Activated CD4-positive, alpha-beta T cell treated with anti-CD3 and anti-CD28 coated beads, Interleukin-2, amount 50 U/mL, for 48 hours (primary cell): ENCODE data around the gene SYT6.
"Not testable (repeated sequence)": the region's sequence is repeated elsewhere in the genome, so short reads cannot be mapped to it uniquely, and the experiment has no call there.

Experiments
- DNase-seq, 2 experiments: peaks; one replicate each; pipeline ENCODE4 v3.0.0-alpha.2; 2020

Gene SYT6

GRCh38 chr1:114091711-114092110, 62.0 kb downstream of the SYT6 start:
- DNase-seq = no peak

DNA sequence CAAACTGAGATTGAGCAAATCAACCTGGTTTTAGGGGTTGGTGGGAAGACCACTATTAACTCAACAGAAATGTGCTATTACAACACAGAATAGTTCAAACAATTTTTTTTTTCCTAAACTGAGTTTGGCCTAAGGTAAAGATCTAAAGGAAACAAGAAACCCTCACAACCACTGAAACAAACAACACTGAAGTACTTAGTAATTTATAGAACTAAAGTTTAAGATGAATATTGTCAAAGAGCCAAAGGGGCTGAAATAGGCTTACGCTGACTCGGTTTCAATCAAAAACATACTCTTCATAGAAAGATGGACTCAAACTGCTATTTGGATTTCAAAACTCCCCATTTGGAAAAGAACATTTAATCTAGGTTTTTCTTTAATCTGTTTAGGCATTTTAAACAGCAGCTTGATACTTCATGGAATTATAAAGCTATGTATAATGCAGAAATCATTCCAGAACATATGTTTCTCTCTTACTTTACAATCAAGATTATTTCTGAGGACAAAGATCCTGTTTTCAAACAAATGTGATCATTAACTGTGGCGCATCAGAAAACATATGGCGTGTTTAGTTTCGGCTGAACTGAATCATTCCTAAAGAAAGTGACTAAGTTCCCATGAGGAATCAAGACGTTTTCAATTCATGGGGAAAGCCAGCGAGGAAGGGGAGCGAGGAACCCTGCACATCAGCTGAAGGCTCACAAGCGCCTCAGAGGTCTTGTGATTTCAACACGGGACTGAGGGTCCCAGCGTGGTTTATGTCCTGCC, 62.7 kb downstream of the SYT6 start:
- DNase-seq = no peak

DNA sequence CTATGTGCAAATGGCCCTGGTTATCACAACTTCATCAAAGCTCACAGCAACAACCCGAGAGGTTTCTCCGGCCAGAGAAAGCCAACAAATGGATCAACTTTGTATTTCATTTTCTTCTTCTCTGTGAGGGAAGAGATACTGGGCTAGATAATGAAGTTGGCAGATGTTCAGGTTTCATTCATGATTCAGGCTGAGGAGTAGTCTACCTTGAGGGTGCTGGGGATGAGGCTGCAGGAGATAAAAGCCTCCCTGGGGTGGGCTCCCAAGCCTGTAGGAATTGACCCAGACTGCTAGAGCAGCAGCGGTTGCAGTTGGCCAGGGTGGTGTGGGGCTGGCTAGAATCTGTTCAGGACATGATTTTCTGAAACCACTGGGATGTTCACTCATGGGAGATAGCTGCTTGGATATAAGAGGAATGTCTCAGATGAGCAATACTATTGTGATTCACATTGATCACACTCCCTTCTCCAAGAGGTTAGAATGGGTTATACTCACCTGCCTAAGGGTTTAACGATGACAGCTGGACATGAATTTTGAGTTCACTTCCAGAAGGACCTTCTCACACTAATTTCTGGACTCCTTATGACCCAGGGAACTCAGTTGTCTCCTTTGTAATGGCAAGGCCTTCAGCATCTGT, 64.0 kb downstream of the SYT6 start:
- no peak for DNase-seq

GRCh38 chr1:114088392-114089299, 65.0 kb downstream of the SYT6 start:
- no peak for DNase-seq

DNA sequence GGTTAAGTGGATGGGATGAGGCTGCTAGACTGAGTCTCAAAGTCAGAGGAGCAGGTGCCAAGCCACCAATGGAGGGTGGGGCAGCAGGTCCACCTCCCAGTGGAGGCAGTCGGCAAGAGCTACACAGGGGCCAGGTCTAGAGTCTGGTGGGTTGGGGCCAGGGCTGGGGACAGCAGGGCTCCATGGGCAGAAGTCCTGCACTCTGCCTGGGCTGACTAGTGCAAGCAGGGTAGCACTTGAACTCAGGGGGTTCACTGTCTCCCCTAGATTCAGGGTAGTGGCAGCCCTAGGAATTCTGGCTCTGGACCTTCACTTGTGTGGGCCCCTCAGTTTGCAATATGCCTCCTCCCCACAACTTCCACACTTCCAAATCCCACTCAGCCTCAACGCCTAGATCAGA, 66.2 kb downstream of the SYT6 start:
- DNase-seq = no peak

GRCh38 chr1:114086601-114087368, 66.9 kb downstream of the SYT6 start:
- DNase-seq = no peak

DNA sequence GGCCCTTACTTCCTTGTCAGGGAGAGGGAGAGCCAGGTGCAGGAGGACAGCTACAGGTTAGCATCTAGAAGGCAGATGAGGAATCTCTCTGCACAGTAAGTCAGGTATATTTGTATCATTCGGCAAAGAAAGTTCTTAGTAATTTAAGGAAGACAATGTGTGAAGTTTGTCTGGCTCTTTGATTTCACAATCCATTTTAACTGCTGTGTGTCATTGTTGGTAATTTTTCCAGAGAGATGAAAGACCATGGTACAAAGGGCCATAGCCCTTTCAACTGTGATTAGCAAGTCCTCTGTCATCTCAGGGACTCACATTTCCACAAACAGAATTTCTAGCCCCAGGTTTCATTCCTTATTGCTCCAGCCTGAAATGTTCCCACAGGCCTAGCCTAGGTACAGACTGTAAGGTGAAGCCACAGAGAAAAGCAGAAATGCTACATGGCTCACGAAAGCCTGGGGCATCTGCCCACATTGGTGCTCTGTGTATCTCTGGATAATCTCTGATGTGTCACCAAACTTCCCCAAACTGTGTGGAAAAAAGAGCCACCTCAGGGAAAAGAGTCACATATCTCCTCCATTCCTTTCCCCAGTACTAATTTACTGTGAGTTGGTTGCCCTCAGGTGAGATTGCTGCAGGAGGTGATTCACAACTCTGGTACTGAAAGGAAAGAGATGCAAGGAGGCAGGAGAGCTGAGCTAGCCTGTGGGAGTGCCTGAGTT, 70.6 kb downstream of the SYT6 start:
- DNase-seq = no peak

- no peak for DNase-seq
Measured at GRCh38 chr1:114082304-114082630, 71.4 kb downstream of the SYT6 start.

- no peak for DNase-seq
Measured at GRCh38 chr1:114081437-114082303, 72.0 kb downstream of the SYT6 start.

- DNase-seq = no peak
Measured at GRCh38 chr1:114080511-114081436, 72.9 kb downstream of the SYT6 start.

DNA sequence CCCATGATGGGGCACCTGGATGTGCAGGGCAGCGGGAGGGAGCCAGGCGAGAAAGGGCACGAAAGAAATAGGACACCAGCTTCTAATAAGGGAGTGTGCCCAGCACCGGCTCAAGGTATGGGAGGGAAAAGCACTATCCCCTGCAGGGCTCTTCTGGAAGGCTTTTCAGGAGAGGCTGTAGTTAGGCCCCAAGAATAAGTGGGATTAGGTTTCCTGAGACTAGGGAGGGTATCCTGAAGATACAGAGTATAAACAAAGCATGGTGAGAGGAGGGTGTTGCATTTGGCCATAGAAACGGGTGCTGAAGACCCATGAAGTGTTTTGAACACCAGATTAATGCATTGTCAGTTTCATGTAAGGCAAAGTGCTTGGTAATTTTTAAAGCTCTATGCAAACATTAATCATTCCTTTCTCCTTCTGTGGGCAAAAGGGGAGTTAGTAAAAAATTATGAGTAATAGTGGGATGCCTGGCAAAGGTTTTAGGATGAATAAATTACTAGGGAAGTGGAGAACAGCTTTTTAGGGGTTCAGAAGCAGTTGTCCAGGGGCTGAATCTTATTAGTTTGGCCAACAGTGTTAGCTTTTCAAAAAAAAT, 74.0 kb downstream of the SYT6 start:
- DNase-seq = no peak

GRCh38 chr1:114078116-114078515, 75.6 kb downstream of the SYT6 start:
- DNase-seq = no peak

- no peak for DNase-seq
Measured at GRCh38 chr1:114077188-114077587, 76.5 kb downstream of the SYT6 start.

GRCh38 chr1:114076308-114076707, 77.4 kb downstream of the SYT6 start:
- no peak for DNase-seq

DNA sequence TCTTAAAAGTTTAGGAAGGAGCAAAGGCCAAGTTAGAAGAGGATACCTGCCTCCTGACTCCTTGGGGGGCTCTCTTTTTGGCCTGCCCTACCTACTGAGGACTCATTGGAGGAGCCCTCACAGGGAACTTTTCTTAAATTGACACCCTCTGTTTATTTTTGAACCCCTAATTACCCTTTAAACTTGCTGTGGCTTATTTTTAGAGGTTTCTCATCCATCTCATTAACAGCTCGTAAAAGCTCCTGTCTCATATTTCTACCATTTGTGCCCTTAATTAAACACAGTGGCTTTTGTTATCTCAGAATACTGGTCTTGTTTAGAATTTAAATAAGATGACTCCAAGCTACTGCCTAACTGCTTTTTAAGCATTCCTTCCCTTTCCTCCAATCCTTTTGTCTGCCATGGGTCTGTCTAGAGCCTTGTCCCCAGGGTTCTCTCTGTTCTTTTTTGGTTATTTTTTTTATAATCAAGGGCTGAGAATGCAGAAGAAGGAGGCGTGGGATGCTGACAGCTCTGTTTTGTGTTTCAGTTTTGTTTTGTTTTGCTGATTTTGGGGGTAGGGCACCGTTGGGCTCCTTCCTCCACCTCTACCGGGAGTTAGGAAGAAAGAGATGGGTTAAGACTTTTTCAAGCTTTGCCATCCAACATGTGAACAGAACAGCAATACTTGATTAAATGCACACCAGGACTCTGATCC, 78.0 kb downstream of the SYT6 start:
- DNase-seq = no peak

DNA sequence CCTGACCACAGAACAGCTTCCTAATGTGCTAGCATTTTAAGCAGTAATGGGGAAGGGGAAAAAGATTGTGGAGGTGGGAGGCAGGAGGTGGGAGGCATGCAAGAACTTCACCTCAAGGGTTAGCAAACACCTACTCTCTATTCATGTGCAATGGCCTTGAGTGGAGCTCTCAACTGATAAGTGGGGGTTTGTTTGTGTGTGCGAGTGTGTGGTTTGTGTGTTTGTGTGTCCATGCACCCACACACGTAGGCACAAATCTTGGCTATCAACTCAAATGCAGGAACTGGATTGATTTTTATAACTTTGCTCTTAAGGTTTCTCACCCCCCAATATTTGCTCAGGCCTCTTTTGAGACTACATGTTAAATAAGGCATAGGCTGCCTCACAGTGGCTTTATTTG, 78.6 kb downstream of the SYT6 start:
- DNase-seq = no peak

GRCh38 chr1:114072246-114072645, 81.4 kb downstream of the SYT6 start:
- no peak for DNase-seq

DNA sequence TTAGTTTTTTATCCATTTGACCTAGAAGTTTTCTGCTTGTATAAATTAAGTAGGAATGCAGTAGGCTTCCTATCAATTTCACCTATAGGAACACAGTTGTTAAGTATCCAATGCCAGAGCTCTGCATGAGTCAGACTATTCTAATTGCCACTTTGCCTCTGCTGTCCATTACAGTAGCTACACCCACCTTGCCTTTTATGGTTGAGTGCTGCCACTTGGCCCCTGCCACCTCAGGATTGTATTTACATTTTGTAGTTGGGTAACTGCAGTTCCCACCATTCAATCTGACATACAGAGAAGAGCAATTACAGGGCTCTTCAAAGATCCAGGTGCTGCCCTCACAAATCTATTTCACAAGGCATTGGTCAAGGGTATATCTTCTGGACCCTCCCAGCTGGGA, 83.9 kb downstream of the SYT6 start:
- DNase-seq = not testable (repeated sequence)

DNA sequence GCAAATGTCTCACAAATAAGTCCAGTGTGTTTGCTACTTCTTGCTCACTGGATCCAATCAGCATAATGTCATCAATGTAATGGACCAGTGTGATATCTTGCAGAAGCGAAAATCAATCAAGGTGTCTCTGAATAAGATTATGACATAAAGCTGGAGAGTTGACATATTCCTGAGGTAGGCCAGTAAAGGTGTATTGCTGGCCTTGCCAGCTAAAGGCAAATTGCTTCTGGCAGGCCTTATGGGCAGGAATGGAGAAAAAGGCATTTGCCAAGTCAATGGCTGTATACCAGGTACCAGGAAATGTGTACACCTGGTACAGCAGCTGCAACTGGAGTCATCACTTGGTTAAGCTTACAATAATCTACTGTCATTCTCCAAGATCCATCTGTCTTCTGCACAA, 85.0 kb downstream of the SYT6 start:
- not testable (repeated sequence) for DNase-seq
